ENCODE results near the gene MBD1.
A peak's percentile ranks its signal among the peaks of the same experiment; 100 is the strongest.

Gene MBD1

GRCh38 chr18:50286391-50287027 is 5.2 kb upstream of the MBD1 start:
- H3F3A ChIP-seq (ENCODE audit: insufficient read depth), result peaks cover 14% of the 10 kb centered on the region
- H3K27me3 ChIP-seq (ENCODE audit: low read length), result no peaks in the 10 kb centered on the region
- H3K9me2 ChIP-seq (replicated peaks; ENCODE audit: insufficient read depth, low read length), result no peaks in the 10 kb centered on the region
- H3K36me3 ChIP-seq (ENCODE audit: low read length), result no peaks in the 10 kb centered on the region
- peak overlapping the region; percentile 54 for H3K4me2 ChIP-seq (ENCODE audit: low read depth, low read length, poor library complexity, severe bottlenecking)
- H3K79me2 ChIP-seq (ENCODE audit: insufficient read depth, low read length), result peaks cover 21% of the 10 kb centered on the region
- peak overlapping the region; percentile 80 for H3K4me3 ChIP-seq (ENCODE audit: insufficient read depth, low read length, poor library complexity, severe bottlenecking)
- H3K27ac ChIP-seq (ENCODE audit: low read depth, low read length), result peak overlapping the region; percentile 77; the same call in 1 of the 2 replicates
- peaks cover 6% of the 10 kb centered on the region; the same call in 1 of the 2 replicates for H4K20me1 ChIP-seq (ENCODE audit: low read depth, low read length)
- H3K9ac ChIP-seq (ENCODE audit: low read length), result peak overlapping the region; percentile 82
- no peak overlapping the region for H2AFZ ChIP-seq (ENCODE audit: low read depth, low read length, severe bottlenecking)
- TF ChIP-seq CTCF (IDR thresholded peaks at IDR 0.05; ENCODE audit: insufficient read depth, low read length, poor library complexity, severe bottlenecking) (no peak), EZH2phosphoT487 (conservative IDR thresholded peaks at IDR 0.05; ENCODE audit: low read length) (no peak)
- no peaks in the 10 kb centered on the region for H3K9me3 ChIP-seq (ENCODE audit: insufficient read depth, low read length)

DNA sequence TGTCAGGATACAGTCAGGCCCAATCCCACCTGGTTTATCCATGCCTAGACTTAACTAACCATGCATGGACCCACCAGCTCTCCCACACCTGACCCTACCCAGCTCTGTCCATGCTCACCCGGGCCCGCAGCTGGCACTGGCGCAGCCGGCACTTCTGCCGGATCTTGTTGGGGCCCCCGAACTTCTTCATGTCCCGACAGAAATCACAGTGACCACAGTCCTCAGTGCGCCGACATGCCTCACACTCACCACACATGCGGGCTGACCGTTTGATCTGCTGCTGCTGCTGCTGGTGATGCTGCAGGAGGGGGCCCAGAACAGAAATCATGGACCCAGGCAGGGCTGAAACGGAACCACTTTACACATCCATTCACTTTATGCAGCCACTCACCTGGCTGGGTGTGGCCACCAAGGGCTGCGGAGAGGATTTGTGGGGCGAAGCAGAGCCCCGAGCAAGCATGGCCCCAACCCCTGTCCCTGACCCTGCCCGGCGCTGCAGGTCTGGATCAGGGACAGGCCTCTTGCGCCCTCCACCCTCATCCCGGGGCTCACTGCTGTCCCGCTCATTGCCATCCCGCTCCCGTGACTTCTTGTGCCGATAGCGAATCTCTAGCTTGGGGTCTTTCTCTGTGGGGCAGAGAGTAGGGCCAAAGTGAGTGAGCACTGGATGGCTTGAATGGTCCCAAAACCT is 4.5 kb upstream of the MBD1 start:
- H3K9ac ChIP-seq (ENCODE audit: low read length), result peak overlapping the region; percentile 82
- H3K27ac ChIP-seq (ENCODE audit: low read depth, low read length), result no peak overlapping the region
- H3K79me2 ChIP-seq (ENCODE audit: insufficient read depth, low read length), result peaks cover 25% of the 10 kb centered on the region
- H3K9me2 ChIP-seq (replicated peaks; ENCODE audit: insufficient read depth, low read length), result no peaks in the 10 kb centered on the region
- peak overlapping the region; percentile 80 for H3K4me3 ChIP-seq (ENCODE audit: insufficient read depth, low read length, poor library complexity, severe bottlenecking)
- H3K9me3 ChIP-seq (ENCODE audit: insufficient read depth, low read length), result no peaks in the 10 kb centered on the region
- TF ChIP-seq CTCF (IDR thresholded peaks at IDR 0.05; ENCODE audit: insufficient read depth, low read length, poor library complexity, severe bottlenecking) (no peak), EZH2phosphoT487 (conservative IDR thresholded peaks at IDR 0.05; ENCODE audit: low read length) (no peak)
- H3K27me3 ChIP-seq (ENCODE audit: low read length), result no peaks in the 10 kb centered on the region
- H3F3A ChIP-seq (ENCODE audit: insufficient read depth), result peaks cover 14% of the 10 kb centered on the region
- peak overlapping the region; percentile 54 for H3K4me2 ChIP-seq (ENCODE audit: low read depth, low read length, poor library complexity, severe bottlenecking)
- no peaks in the 10 kb centered on the region for H3K36me3 ChIP-seq (ENCODE audit: low read length)
- H4K20me1 ChIP-seq (ENCODE audit: low read depth, low read length), result peaks cover 6% of the 10 kb centered on the region; the same call in 1 of the 2 replicates
- no peak overlapping the region for H2AFZ ChIP-seq (ENCODE audit: low read depth, low read length, severe bottlenecking)

- H3K9me3 ChIP-seq (ENCODE audit: insufficient read depth, low read length), result no peaks in the 10 kb centered on the region
- H4K20me1 ChIP-seq (ENCODE audit: low read depth, low read length), result peaks cover 6% of the 10 kb centered on the region; the same call in 1 of the 2 replicates
- no peak overlapping the region for H3K4me3 ChIP-seq (ENCODE audit: insufficient read depth, low read length, poor library complexity, severe bottlenecking)
- no peaks in the 10 kb centered on the region for H3K27me3 ChIP-seq (ENCODE audit: low read length)
- H3K9ac ChIP-seq (ENCODE audit: low read length), result no peak overlapping the region
- H2AFZ ChIP-seq (ENCODE audit: low read depth, low read length, severe bottlenecking), result no peak overlapping the region
- H3K27ac ChIP-seq (ENCODE audit: low read depth, low read length), result no peak overlapping the region
- H3K79me2 ChIP-seq (ENCODE audit: insufficient read depth, low read length), result peaks cover 32% of the 10 kb centered on the region
- no peaks in the 10 kb centered on the region for H3K36me3 ChIP-seq (ENCODE audit: low read length)
- TF ChIP-seq EZH2phosphoT487 (conservative IDR thresholded peaks at IDR 0.05; ENCODE audit: low read length), result no peak
- TF ChIP-seq CTCF (IDR thresholded peaks at IDR 0.05; ENCODE audit: insufficient read depth, low read length, poor library complexity, severe bottlenecking), result no peak
- no peaks in the 10 kb centered on the region for H3K9me2 ChIP-seq (replicated peaks; ENCODE audit: insufficient read depth, low read length)
- no peak overlapping the region for H3K4me2 ChIP-seq (ENCODE audit: low read depth, low read length, poor library complexity, severe bottlenecking)
- peaks cover 14% of the 10 kb centered on the region for H3F3A ChIP-seq (ENCODE audit: insufficient read depth)
Observed at GRCh38 chr18:50285071-50285470, 3.7 kb upstream of the MBD1 start.
